Measurements from ENCODE around the gene CNN2. TPM values are rescaled to one million over a fixed set of nuclear protein-coding genes. Genes with fewer than 3 reads are reported as not detected.

CNN2 gene
- total and polyA plus RNA-seq, 4 donors, result 53.2 to 185 (median 142) TPM

- intact Hi-C loops (cut with DNase I), result loop anchor here (5.0 kb wide), 1 partner anchor 56 kb away; the partner anchor contains the start of gene POLR2E (in 2 of the 2)
- ATAC-seq (ENCODE audit: low FRiP score) (no peak), DNase-seq (no peak)
- H3K4me3 ChIP-seq (ENCODE audit: low read length in 2 of 2), result no peak overlapping the region
- 36% methylated on average over 26 of the region's 26 CpGs for WGBS, 2 donors
- H3K4me1 ChIP-seq (ENCODE audit: control insufficient read depth in 1 of 2, insufficient read depth in 2 of 2, low read length in 2 of 2), result no peaks in the 10 kb centered on the region
- no peaks in the 10 kb centered on the region for H3K9me3 ChIP-seq (ENCODE audit: control insufficient read depth, low read length)
- no peak overlapping the region for H3K27ac ChIP-seq (ENCODE audit: low read depth in 1 of 2, low read length in 2 of 2)
- H3K27me3 ChIP-seq (ENCODE audit: control insufficient read depth in 1 of 2, insufficient read depth in 2 of 2, low read length in 1 of 2), result no peaks in the 10 kb centered on the region
- H3K36me3 ChIP-seq (ENCODE audit: control insufficient read depth in 1 of 2, insufficient read depth in 2 of 2, low read length in 1 of 2), result peaks cover 0 to 2% of the 10 kb centered on the region in 2 donors
These were observed 14.9 kb downstream of the CNN2 start for GRCh38 chr19:1041272-1041834.

GRCh38 chr19:1041835-1042685 lies 15.7 kb downstream of the CNN2 start:
- ATAC-seq (ENCODE audit: low FRiP score) (no peak), DNase-seq (no peak)
- intact Hi-C loops (cut with DNase I), result loop anchor here (5.0 kb wide), 1 partner anchor 55 kb away; the partner anchor contains the start of gene POLR2E (in 2 of the 2)
- 66 to 74% methylated on average over 38 to 43 of the region's 43 CpGs for WGBS, 2 donors
- no peaks in the 10 kb centered on the region for H3K4me1 ChIP-seq (ENCODE audit: control insufficient read depth in 1 of 2, insufficient read depth in 2 of 2, low read length in 2 of 2)
- H3K4me3 ChIP-seq (ENCODE audit: low read length in 2 of 2), result no peak overlapping the region
- no peaks in the 10 kb centered on the region for H3K27me3 ChIP-seq (ENCODE audit: control insufficient read depth in 1 of 2, insufficient read depth in 2 of 2, low read length in 1 of 2)
- no peak overlapping the region for H3K27ac ChIP-seq (ENCODE audit: low read depth in 1 of 2, low read length in 2 of 2)
- no peaks in the 10 kb centered on the region for H3K9me3 ChIP-seq (ENCODE audit: control insufficient read depth, low read length)
- H3K36me3 ChIP-seq (ENCODE audit: control insufficient read depth in 1 of 2, insufficient read depth in 2 of 2, low read length in 1 of 2), result no peaks in the 10 kb centered on the region

DNA sequence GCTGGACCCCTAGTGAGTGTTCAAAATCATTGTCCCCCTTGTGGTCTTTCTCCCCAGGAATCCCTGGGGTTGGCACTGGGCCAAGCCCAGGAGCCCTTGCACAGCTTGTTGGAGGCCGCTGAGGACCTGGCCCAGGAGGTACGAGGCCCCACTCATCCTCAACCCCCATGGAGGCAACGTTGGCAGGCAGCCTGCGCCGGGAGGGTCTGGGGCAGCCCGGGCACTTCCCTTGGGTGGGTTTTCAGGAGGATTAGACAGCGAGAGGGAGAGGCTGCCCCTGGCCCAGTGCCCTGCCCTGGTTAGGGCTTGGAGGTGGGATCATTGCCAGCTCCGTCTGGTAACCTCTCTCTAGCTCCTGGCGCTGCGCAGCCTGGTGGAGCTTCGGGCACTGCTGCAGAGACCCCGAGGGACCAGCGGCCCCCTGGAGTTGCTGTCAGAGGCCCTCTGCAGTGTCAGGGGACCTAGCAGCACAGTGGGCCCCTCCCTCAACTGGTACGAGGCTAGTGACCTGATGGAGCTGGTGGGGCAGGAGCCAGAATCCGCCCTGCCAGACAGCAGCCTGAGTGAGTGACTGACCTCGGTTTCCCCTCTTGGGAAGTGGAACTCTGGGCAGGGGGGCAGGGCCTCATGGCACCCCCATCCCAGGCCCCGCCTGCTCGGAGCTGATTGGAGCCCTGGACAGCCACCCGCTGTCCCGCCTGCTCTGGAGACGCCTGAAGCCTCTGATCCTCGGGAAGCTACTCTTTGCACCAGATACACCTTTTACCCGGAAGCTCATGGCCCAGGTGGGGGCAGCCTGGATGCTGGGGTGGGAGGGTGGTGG lies 16.5 kb downstream of the CNN2 start:
- ATAC-seq (ENCODE audit: low FRiP score), result no peak
- Histone ChIP-seq H3K36me3 (ENCODE audit: control insufficient read depth in 1 of 2, insufficient read depth in 2 of 2, low read length in 1 of 2) (no peaks in the 10 kb centered on the region), H3K4me1 (ENCODE audit: control insufficient read depth in 1 of 2, insufficient read depth in 2 of 2, low read length in 2 of 2) (no peaks in the 10 kb centered on the region), H3K9me3 (ENCODE audit: control insufficient read depth, low read length) (no peaks in the 10 kb centered on the region), H3K4me3 (ENCODE audit: low read length in 2 of 2) (no peak overlapping the region), H3K27me3 (ENCODE audit: control insufficient read depth in 1 of 2, insufficient read depth in 2 of 2, low read length in 1 of 2) (no peaks in the 10 kb centered on the region), H3K27ac (ENCODE audit: low read depth in 1 of 2, low read length in 2 of 2) (no peak overlapping the region)
- intact Hi-C loops (cut with DNase I), result loop anchor here (5.0 kb wide), 1 partner anchor 54 kb away; the partner anchor contains the start of gene POLR2E (in 2 of the 2)
- DNase-seq, result peak in 1 of 2 donors; percentile 58
- WGBS, 2 donors, result 43 to 52% methylated on average over 23 of the region's 23 CpGs

GRCh38 chr19:1045247-1045603 lies 18.8 kb downstream of the CNN2 start:
- intact Hi-C loops (cut with DNase I), result no loop called here
- H3K36me3 ChIP-seq (ENCODE audit: control insufficient read depth in 1 of 2, insufficient read depth in 2 of 2, low read length in 1 of 2), result no peaks in the 10 kb centered on the region

DNA sequence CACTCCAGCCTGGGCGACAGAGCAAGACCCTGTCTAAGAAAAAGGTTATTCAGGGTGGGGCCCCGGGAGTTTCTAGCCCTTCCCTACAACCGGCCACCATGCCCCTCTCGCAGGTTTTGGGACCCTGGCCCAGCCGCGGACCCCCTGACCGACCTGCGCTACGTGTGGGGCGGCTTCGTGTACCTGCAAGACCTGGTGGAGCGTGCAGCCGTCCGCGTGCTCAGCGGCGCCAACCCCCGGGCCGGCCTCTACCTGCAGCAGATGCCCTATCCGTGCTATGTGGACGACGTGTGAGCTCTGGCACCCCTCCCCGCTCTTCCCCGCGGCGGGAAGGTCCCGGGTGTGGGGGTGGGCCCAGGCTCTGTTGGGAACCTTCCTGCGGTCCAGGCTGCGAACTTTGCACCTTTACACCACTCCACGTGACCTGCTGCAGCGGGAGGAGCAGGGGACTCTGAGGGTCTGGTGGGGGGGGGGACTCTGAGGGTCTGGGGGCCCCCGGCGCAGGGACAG lies 19.8 kb downstream of the CNN2 start:
- Histone ChIP-seq H3K27ac (ENCODE audit: low read depth in 1 of 2, low read length in 2 of 2) (no peak overlapping the region), H3K27me3 (ENCODE audit: control insufficient read depth in 1 of 2, insufficient read depth in 2 of 2, low read length in 1 of 2) (no peaks in the 10 kb centered on the region), H3K4me1 (ENCODE audit: control insufficient read depth in 1 of 2, insufficient read depth in 2 of 2, low read length in 2 of 2) (no peaks in the 10 kb centered on the region), H3K36me3 (ENCODE audit: control insufficient read depth in 1 of 2, insufficient read depth in 2 of 2, low read length in 1 of 2) (no peaks in the 10 kb centered on the region), H3K4me3 (ENCODE audit: low read length in 2 of 2) (no peak overlapping the region), H3K9me3 (ENCODE audit: control insufficient read depth, low read length) (no peaks in the 10 kb centered on the region)
- no peak for ATAC-seq (ENCODE audit: low FRiP score)
- no peak for DNase-seq
- WGBS, 2 donors, result 88 to 93% methylated on average over 31 to 33 of the region's 33 CpGs
- intact Hi-C loops (cut with DNase I), result no loop called here

More at GRCh38 chr19:1045247-1045603, 18.8 kb downstream of the CNN2 start:
- H3K9me3 ChIP-seq (ENCODE audit: control insufficient read depth, low read length), result no peaks in the 10 kb centered on the region
- DNase-seq, result peak in 1 of 2 donors; percentile 48
- no peaks in the 10 kb centered on the region for H3K4me1 ChIP-seq (ENCODE audit: control insufficient read depth in 1 of 2, insufficient read depth in 2 of 2, low read length in 2 of 2)
- 70 to 75% methylated on average over 10 of the region's 10 CpGs for WGBS, 2 donors
- H3K27me3 ChIP-seq (ENCODE audit: control insufficient read depth in 1 of 2, insufficient read depth in 2 of 2, low read length in 1 of 2), result no peaks in the 10 kb centered on the region
- no peak overlapping the region for H3K4me3 ChIP-seq (ENCODE audit: low read length in 2 of 2)
- no peak overlapping the region for H3K27ac ChIP-seq (ENCODE audit: low read depth in 1 of 2, low read length in 2 of 2)
- no peak for ATAC-seq (ENCODE audit: low FRiP score)

- Histone ChIP-seq H3K36me3 (ENCODE audit: control insufficient read depth in 1 of 2, insufficient read depth in 2 of 2, low read length in 1 of 2) (no peaks in the 10 kb centered on the region), H3K4me3 (ENCODE audit: low read length in 2 of 2) (no peak overlapping the region), H3K9me3 (ENCODE audit: control insufficient read depth, low read length) (no peaks in the 10 kb centered on the region), H3K4me1 (ENCODE audit: control insufficient read depth in 1 of 2, insufficient read depth in 2 of 2, low read length in 2 of 2) (no peaks in the 10 kb centered on the region), H3K27me3 (ENCODE audit: control insufficient read depth in 1 of 2, insufficient read depth in 2 of 2, low read length in 1 of 2) (no peaks in the 10 kb centered on the region), H3K27ac (ENCODE audit: low read depth in 1 of 2, low read length in 2 of 2) (no peak overlapping the region)
- DNase-seq, result peak in 1 of 2 donors; percentile 42
- no peak for ATAC-seq (ENCODE audit: low FRiP score)
- 93 to 94% methylated on average over 77 of the region's 77 CpGs for WGBS, 2 donors
- intact Hi-C loops (cut with DNase I), result no loop called here
These were observed 20.7 kb downstream of the CNN2 start for GRCh38 chr19:1046836-1047695.

DNA sequence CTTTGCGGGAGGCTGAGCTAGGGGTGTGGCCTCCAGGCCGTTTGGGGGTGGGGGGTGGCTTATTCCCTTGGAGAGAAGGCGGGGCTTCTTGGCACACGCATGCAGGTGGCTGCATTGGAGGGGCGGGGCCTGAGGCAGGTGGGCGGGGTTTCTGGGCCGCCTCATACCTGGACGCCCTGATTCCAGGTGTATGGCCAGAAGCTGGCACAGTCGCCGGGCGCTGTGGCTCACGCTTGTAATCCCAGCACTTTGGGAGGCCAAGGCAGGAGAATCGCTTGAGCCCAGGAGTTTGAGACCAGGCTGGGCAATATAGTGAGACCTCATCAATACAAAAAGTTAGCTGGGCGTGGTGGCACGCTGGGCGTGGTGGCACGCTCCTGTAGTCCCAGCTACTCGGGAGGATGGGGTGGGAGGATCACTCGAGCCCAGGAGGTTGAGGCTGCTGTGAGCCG lies 21.3 kb downstream of the CNN2 start:
- H3K27me3 ChIP-seq (ENCODE audit: control insufficient read depth in 1 of 2, insufficient read depth in 2 of 2, low read length in 1 of 2), result no peaks in the 10 kb centered on the region
- no peaks in the 10 kb centered on the region for H3K36me3 ChIP-seq (ENCODE audit: control insufficient read depth in 1 of 2, insufficient read depth in 2 of 2, low read length in 1 of 2)
- WGBS, 2 donors, result 84 to 87% methylated on average over 18 to 20 of the region's 20 CpGs
- H3K4me3 ChIP-seq (ENCODE audit: low read length in 2 of 2), result no peak overlapping the region
- intact Hi-C loops (cut with DNase I), result no loop called here
- no peak overlapping the region for H3K27ac ChIP-seq (ENCODE audit: low read depth in 1 of 2, low read length in 2 of 2)
- H3K4me1 ChIP-seq (ENCODE audit: control insufficient read depth in 1 of 2, insufficient read depth in 2 of 2, low read length in 2 of 2), result no peaks in the 10 kb centered on the region
- DNase-seq, result no peak
- H3K9me3 ChIP-seq (ENCODE audit: control insufficient read depth, low read length), result no peaks in the 10 kb centered on the region
- ATAC-seq (ENCODE audit: low FRiP score), result no peak

DNA sequence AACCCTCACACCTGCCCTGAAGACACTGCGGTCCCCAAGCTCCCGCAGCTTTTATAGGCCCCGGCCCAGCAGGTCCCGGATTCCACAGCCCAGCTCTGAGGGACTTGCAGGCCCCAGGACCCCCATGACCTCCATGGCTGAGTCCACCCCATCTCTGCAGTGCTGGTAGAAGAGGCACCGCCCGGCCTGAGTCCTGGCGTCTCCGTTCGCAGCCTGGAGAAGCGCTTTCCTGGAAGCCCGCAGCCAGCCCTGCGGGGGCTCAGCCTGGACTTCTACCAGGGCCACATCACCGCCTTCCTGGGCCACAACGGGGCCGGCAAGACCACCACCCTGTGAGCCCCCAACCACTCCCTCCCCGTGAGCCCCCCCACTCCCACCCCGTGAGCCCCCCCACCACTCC lies 22.7 kb downstream of the CNN2 start:
- no peak overlapping the region for H3K27ac ChIP-seq (ENCODE audit: low read depth in 1 of 2, low read length in 2 of 2)
- no peak overlapping the region for H3K4me3 ChIP-seq (ENCODE audit: low read length in 2 of 2)
- DNase-seq, result peak in 1 of 2 donors; percentile 45
- H3K36me3 ChIP-seq (ENCODE audit: control insufficient read depth in 1 of 2, insufficient read depth in 2 of 2, low read length in 1 of 2), result no peaks in the 10 kb centered on the region
- H3K27me3 ChIP-seq (ENCODE audit: control insufficient read depth in 1 of 2, insufficient read depth in 2 of 2, low read length in 1 of 2), result no peaks in the 10 kb centered on the region
- WGBS, 2 donors, result 91 to 93% methylated on average over 15 to 17 of the region's 17 CpGs
- intact Hi-C loops (cut with DNase I), result no loop called here
- no peaks in the 10 kb centered on the region for H3K4me1 ChIP-seq (ENCODE audit: control insufficient read depth in 1 of 2, insufficient read depth in 2 of 2, low read length in 2 of 2)
- ATAC-seq (ENCODE audit: low FRiP score), result no peak
- no peaks in the 10 kb centered on the region for H3K9me3 ChIP-seq (ENCODE audit: control insufficient read depth, low read length)
